ENCODE measurements around the gene SDC3. TPM values are rescaled to one million over a fixed set of nuclear protein-coding genes. Genes with fewer than 3 reads are reported as not detected.

SDC3 gene
- total RNA-seq, 1 donor from 2014 or later, result 23.0 TPM

DNA sequence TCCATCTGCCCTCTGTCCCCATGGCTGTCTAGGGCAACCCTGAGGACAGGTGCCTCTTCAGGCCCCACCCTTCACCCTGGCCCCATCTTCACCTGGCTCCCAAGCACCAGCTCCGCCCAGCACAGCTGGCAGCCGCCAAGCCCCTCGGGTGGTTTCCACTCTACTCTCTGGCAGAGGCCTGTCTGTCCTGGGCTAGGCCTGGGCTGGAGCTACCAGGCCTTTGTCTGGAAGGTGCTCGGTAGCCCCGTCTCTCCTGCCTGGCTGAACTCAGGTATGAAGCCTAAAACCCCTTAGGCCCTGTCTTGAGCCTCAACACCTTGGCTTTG lies 17.4 kb downstream of the SDC3 start:
- H3K79me2 ChIP-seq (ENCODE audit: low read depth), result peaks cover 38% of the 10 kb centered on the region
- Mint-ChIP-seq H3K36me3 (no peaks in the 10 kb centered on the region), H3K9me3 (no peaks in the 10 kb centered on the region), H3K27me3 (ENCODE audit: insufficient read depth, low read depth) (peaks cover 8% of the 10 kb centered on the region), H3K4me1 (peaks cover 71% of the 10 kb centered on the region), H3K4me3 (no peak overlapping the region), H3K27ac (no peak overlapping the region)
- no peaks in the 10 kb centered on the region for H3K27me3 ChIP-seq
- peaks cover 62% of the 10 kb centered on the region for H4K20me1 ChIP-seq (ENCODE audit: low read depth)
- peaks cover 39% of the 10 kb centered on the region for H3F3A ChIP-seq (ENCODE audit: low read depth)
- no peak overlapping the region for H3K27ac ChIP-seq
- no peaks in the 10 kb centered on the region for H3K9me3 ChIP-seq (ENCODE audit: low read depth)
- H3K9ac ChIP-seq, result no peak overlapping the region
- no peak overlapping the region for H3K4me3 ChIP-seq
- H3K36me3 ChIP-seq, result no peaks in the 10 kb centered on the region
- no peak for DNase-seq (ENCODE audit: low spot score)
- TF ChIP-seq EZH2 (IDR thresholded peaks at IDR 0.05) (no peak), CTCF (IDR thresholded peaks at IDR 0.05) (no peak), EZH2phosphoT487 (IDR thresholded peaks at IDR 0.05) (no peak)
- H2AFZ ChIP-seq (replicated peaks), result no peak overlapping the region
- H3K4me2 ChIP-seq, result no peak overlapping the region
- peaks cover 40% of the 10 kb centered on the region for H3K4me1 ChIP-seq

DNA sequence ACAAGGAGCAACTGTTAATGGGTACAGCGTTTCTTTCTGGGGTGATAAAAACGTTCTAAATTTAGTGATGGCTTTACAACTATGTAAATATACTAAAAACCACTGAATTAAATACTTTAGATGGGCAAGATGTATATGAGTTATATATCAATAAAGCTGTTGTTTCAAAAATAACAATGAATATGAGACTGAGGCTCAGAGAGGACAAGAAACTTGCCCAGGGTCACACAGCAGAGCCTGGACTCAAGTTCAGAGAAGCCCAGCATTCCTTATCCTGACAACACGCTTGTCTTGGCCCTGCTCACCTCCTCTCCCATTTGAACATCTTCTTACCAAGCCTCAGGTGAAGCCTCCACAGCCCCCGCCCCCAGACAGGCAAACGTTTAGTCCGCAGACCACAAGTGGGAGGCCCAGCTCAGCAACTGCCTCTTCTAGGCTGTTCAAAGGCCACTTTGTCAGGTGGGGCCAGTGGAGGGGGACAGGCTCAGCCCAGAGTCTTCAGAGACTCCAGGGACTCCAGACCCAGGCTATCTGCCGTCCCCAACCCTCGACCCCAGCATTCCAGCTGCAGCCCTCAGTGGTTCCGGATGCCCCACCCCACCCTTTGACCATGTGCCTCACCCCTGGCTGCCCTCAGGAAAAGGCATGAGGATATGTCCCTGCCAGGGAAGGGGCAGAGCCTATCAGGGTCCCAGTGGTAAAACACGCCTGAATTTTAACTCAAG lies 17.9 kb downstream of the SDC3 start:
- H3K27me3 ChIP-seq, result no peaks in the 10 kb centered on the region

DNA sequence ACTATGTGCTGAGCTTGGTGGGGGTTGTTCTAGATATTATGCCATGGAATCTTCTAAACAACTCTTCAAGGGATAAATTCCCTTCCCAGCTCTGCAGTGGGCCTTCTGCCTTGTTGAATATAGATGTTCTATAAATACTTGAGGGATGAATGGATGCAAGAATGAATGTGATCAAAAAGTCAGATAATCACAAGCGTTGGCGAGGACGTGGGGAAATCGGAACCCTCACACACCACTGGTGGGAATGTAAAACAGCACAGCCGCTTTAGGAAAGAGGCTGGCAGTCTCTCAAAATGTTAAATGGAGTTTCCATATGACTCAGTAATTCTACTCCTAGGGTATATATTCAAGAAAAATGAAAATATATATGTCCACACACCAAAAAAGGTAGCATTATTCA lies 19.0 kb downstream of the SDC3 start:
- Histone ChIP-seq H3K4me3 (no peak overlapping the region), H3K4me2 (no peak overlapping the region), H2AFZ (replicated peaks) (no peak overlapping the region), H3F3A (ENCODE audit: low read depth) (peaks cover 27% of the 10 kb centered on the region), H3K27ac (no peak overlapping the region), H3K9me3 (ENCODE audit: low read depth) (no peaks in the 10 kb centered on the region), H4K20me1 (ENCODE audit: low read depth) (peaks cover 69% of the 10 kb centered on the region), H3K4me1 (peaks cover 35% of the 10 kb centered on the region), H3K27me3 (no peaks in the 10 kb centered on the region), H3K9ac (no peak overlapping the region), H3K36me3 (no peaks in the 10 kb centered on the region), H3K79me2 (ENCODE audit: low read depth) (peaks cover 45% of the 10 kb centered on the region)
- no peaks in the 10 kb centered on the region for H3K9me3 Mint-ChIP-seq
- DNase-seq (ENCODE audit: low spot score), result no peak
- no peaks in the 10 kb centered on the region for H3K36me3 Mint-ChIP-seq
- no peak overlapping the region for H3K4me3 Mint-ChIP-seq
- H3K27ac Mint-ChIP-seq, result peak overlapping the region; percentile 57
- peaks cover 8% of the 10 kb centered on the region for H3K27me3 Mint-ChIP-seq (ENCODE audit: insufficient read depth, low read depth)
- TF ChIP-seq EZH2 (IDR thresholded peaks at IDR 0.05) (no peak), CTCF (IDR thresholded peaks at IDR 0.05) (no peak), EZH2phosphoT487 (IDR thresholded peaks at IDR 0.05) (no peak)
- peaks cover 68% of the 10 kb centered on the region for H3K4me1 Mint-ChIP-seq

More for the DNA sequence above, 17.9 kb downstream of the SDC3 start:
- DNase-seq (ENCODE audit: low spot score), result no peak
- peaks cover 72% of the 10 kb centered on the region for H3K4me1 Mint-ChIP-seq
- H3K4me3 Mint-ChIP-seq, result no peak overlapping the region
- Histone ChIP-seq H3K4me3 (no peak overlapping the region), H4K20me1 (ENCODE audit: low read depth) (peaks cover 68% of the 10 kb centered on the region), H3K9ac (no peak overlapping the region), H3K79me2 (ENCODE audit: low read depth) (peaks cover 42% of the 10 kb centered on the region), H2AFZ (replicated peaks) (no peak overlapping the region), H3K27ac (no peak overlapping the region), H3K36me3 (no peaks in the 10 kb centered on the region), H3K4me1 (peaks cover 39% of the 10 kb centered on the region), H3K4me2 (no peak overlapping the region), H3F3A (ENCODE audit: low read depth) (peaks cover 38% of the 10 kb centered on the region), H3K9me3 (ENCODE audit: low read depth) (no peaks in the 10 kb centered on the region)
- H3K27me3 Mint-ChIP-seq (ENCODE audit: insufficient read depth, low read depth), result peaks cover 8% of the 10 kb centered on the region
- no peak for TF ChIP-seq EZH2phosphoT487 (IDR thresholded peaks at IDR 0.05)
- no peaks in the 10 kb centered on the region for H3K36me3 Mint-ChIP-seq
- no peak overlapping the region for H3K27ac Mint-ChIP-seq
- no peaks in the 10 kb centered on the region for H3K9me3 Mint-ChIP-seq

DNA sequence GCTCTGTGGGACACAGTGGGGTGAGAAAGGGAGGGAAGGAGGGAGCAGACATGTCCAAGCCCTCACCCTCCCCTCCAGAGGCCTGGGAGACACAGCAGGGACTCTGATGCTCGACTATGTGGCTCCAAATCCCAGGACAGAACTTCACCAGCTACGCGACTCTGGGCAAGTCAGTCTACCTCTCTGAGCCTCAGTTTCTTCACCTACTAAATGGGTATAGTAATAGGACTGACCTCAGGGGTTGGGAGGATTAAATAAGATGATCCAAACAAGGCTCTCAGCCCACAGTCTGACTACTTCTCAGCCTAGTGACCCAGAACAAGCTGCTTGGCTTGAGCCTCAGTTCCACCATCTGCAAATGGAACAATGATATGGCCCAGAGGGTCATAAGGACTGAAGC lies 19.6 kb downstream of the SDC3 start:
- H3K36me3 ChIP-seq, result no peaks in the 10 kb centered on the region
- peak overlapping the region; percentile 57 for H3K27ac Mint-ChIP-seq
- TF ChIP-seq EZH2 (IDR thresholded peaks at IDR 0.05) (no peak), EZH2phosphoT487 (IDR thresholded peaks at IDR 0.05) (no peak), CTCF (IDR thresholded peaks at IDR 0.05) (no peak)
- no peak overlapping the region for H3K4me3 Mint-ChIP-seq
- H3K4me1 ChIP-seq, result peaks cover 39% of the 10 kb centered on the region
- H3F3A ChIP-seq (ENCODE audit: low read depth), result peaks cover 25% of the 10 kb centered on the region
- H3K9ac ChIP-seq, result no peak overlapping the region
- no peak for DNase-seq (ENCODE audit: low spot score)
- no peak overlapping the region for H3K4me3 ChIP-seq
- H2AFZ ChIP-seq (replicated peaks), result no peak overlapping the region
- H3K27me3 Mint-ChIP-seq (ENCODE audit: insufficient read depth, low read depth), result peaks cover 8% of the 10 kb centered on the region
- H3K27ac ChIP-seq, result no peak overlapping the region
- H3K4me1 Mint-ChIP-seq, result peaks cover 68% of the 10 kb centered on the region
- no peaks in the 10 kb centered on the region for H3K9me3 Mint-ChIP-seq
- H3K27me3 ChIP-seq, result no peaks in the 10 kb centered on the region
- peaks cover 71% of the 10 kb centered on the region for H4K20me1 ChIP-seq (ENCODE audit: low read depth)
- no peaks in the 10 kb centered on the region for H3K36me3 Mint-ChIP-seq
- no peaks in the 10 kb centered on the region for H3K9me3 ChIP-seq (ENCODE audit: low read depth)
- H3K4me2 ChIP-seq, result no peak overlapping the region
- H3K79me2 ChIP-seq (ENCODE audit: low read depth), result peaks cover 49% of the 10 kb centered on the region

All from neural progenitor cell (in vitro differentiated cells).